Thyroid gland (tissue), 4 donors: ENCODE measurements around the gene NOB1.

Experiments
- CTCF ChIP-seq, 6 experiments: fragments of 200-600 bp in 3 of 6; fragments of 450-650 bp in 3 of 6; sonication (generic) in 3 of 6; IDR thresholded peaks; one replicate each; pipeline ENCODE4 v1.5.1; 2016 to 2019; ENCODE audit warnings: antibody characterized with exemption in 6 of 6, mild to moderate bottlenecking in 2 of 6, inconsistent platforms in 1 of 6, moderate library complexity in 1 of 6
- POLR2A ChIP-seq, 2 donors: fragments of 450-650 bp; IDR thresholded peaks; one replicate each; pipeline ENCODE4 v1.6.1; 2017; ENCODE audit warnings: antibody characterized with exemption in 2 of 2, mild to moderate bottlenecking in 2 of 2, moderate library complexity in 1 of 2

- no peak for TF ChIP-seq CTCF (IDR thresholded peaks at IDR 0.05)
- TF ChIP-seq POLR2A (IDR thresholded peaks at IDR 0.05): no peak
Observed at GRCh38 chr16:69703638-69704037, 51.1 kb downstream of the NOB1 start.
